ENCODE results near the gene C10orf143.
"Not testable (repeated sequence)": the region's sequence is repeated elsewhere in the genome, so short reads cannot be mapped to it uniquely, and the experiment has no call there.

C10orf143 gene

DNA sequence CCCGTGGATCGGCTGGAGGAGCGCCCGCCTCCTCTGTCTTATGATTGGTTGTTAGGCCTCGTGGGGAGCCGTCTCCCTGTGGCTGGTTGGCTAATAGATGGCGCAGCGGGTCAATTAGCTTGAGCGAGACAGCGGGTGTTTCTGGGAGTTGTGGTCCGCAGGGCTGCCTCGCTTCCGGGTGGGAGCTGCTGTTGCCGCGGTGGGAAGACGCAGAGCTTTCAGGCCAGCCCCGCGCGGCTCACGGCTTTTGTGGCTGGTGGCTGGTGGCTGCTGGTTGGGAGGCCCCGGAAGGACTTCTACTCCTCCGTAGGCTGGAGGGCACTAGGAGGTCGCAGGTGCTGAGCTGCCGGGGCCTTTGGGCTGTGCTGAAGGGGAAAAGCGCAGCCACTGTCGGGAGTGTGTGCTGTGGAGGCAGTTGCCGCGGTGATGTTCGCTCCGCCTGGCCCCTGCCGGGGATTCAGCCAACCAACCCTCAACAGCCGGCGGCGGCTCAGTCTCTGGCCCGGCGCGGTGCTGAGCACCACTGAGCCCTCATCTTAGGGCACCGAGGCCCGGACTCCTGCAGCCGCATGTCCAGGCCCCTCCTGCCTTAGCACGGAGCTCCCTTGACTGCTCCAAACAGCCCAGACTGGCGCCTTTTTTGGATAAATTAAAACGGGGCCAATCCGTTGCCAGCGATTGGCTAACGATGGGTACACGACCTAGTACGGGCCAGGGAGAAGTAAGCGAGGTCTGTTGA is 652 bp upstream of the C10orf143 start:
- DNase-seq, result peak; percentile 99

DNA sequence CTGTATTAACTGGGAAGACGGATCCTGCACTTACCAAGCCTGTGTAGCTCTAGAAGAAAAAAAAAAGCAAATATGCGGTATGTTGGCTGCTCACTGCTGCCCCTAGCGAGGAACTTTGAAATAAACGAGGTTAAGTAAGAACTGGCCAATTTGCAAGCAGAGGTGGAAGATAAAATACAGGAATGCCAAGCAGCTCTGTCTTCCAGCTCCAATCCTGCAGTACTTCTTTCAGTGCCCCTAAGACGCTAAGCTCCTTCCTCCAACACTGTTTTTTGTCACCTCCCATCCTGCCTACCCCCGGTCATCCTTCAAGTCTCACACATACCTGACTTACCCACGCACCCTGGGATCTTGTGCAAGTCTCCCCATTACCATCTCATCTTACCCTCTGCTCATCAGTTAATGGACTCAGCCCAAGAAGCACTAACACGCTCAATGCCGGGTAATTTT is 809 bp downstream of the C10orf143 start:
- DNase-seq, result peak; percentile 99

DNA sequence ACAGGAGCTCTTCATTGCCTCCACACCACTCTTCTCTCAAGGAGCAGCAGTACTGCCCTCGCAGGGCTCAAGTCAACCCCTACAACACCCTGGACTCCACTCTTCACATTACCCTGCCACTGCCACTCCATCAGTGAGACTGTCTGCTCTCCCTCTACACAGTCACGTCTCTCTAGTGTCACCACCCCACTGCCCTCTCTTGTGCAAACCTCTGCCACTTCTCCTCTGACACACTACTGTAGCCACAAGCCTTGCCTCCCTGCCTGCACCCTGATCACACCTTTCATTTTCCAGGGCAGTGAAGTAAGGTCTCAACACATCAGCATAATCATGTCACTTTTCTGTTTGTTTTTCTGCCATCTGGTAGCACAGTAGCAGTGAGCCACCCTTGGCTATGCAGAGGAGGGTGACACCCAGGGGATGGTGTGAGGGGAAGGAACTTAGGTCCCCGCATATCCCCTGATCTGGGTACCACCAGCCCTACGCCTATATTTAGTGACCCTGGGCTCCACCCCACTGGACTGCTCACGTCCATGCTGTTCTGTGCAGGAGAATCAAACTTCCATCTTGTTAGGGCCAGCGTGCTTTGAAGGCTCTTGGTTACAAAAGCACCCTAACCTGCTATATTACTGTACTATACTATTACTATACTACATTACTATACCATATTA is 1.6 kb downstream of the C10orf143 start:
- DNase-seq, result no peak

DNA sequence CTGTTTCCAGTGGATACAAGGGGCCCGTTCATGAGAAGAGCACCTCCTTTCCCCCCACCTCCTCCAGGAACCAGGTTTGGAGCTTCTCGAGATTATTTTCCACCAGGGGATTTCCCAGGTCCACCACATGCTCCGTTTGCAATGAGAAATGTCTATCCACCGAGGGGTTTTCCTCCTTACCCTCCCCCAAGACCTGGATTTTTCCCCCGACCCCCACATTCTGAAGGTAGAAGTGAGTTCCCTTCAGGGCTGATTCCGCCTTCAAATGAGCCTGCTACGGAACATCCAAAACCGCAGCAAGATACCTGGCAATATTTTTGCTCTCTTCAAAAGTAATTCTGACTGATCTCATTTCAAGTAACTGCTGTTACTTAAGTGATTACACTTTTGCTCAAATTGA is 2.5 kb downstream of the C10orf143 start:
- not testable (repeated sequence) for DNase-seq

DNA sequence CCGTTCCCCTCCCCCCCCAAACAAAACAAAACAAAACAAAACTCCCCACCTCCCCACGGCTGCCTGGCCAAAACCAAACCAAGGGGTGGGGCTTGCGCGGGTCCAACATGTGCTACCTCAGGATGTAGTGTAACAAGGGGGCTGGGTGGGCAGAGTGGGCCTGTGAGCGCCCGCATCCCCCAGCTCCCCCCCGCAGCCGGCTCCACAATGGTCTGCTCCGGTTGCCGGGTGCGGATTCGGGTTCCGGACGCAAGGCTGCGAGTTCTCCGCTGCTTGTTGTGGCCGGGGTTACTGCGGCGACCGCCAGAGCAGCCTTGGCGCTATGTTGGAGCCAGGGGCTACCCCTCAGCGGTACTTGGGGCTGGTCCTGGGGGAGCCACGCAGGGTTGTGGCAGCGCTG is 4.9 kb downstream of the C10orf143 start:
- no peak for DNase-seq

DNA sequence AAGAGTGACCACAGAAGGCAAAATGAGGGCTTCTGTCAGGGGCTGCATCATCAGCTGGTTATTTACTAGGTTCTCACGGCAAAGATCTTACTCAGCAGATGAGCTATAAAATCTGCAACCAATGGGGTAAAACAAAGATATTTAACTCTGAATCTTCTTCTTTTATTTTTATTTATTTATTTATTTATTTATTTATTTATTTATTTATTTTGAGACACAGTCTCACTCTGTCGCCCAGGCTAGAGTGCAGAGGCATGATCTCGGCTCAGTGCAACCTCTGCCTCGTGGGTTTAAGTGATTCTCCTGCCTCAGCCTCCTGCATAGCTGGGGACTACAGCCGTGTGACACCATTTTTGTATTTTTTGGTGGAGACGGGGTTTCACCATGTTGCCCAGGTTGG is 11.3 kb downstream of the C10orf143 start:
- no peak for DNase-seq

DNA sequence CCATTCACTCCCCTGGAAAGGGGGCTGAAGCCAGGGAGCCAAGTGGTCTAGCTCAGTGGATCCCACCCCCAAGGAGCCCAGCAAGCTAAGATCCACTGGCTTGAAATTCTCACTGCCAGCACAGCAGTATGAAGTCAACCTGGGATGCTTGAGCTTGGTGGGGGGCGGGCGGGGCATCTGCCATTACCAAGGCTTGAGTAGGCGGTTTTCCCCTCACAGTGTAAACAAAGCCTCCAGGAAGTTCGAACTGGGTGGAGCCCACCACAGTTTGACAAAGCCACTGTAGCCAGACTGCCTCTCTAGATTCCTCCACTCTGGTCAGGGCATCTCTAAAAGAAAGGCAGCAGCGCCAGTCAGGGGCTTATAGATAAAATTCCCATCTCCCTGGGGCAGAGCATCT is 20.1 kb downstream of the C10orf143 start:
- DNase-seq, result not testable (repeated sequence)

DNA sequence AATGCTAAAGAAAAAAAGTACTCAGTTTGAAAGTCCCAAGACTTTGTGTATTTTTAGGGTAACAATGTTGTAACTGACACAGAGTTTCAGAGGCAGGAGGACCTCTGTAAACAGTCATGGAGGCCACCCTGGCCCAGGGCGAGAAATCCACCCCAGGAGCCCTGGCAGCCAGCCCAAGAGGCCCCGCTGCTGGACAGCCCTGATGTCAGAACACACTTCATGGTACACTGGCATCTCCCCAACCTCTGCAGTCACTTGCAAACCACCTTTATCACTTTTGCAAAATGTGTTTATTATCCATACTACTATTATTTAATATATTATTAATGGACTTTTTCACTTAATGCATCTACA is 30.2 kb downstream of the C10orf143 start:
- DNase-seq, result no peak

DNA sequence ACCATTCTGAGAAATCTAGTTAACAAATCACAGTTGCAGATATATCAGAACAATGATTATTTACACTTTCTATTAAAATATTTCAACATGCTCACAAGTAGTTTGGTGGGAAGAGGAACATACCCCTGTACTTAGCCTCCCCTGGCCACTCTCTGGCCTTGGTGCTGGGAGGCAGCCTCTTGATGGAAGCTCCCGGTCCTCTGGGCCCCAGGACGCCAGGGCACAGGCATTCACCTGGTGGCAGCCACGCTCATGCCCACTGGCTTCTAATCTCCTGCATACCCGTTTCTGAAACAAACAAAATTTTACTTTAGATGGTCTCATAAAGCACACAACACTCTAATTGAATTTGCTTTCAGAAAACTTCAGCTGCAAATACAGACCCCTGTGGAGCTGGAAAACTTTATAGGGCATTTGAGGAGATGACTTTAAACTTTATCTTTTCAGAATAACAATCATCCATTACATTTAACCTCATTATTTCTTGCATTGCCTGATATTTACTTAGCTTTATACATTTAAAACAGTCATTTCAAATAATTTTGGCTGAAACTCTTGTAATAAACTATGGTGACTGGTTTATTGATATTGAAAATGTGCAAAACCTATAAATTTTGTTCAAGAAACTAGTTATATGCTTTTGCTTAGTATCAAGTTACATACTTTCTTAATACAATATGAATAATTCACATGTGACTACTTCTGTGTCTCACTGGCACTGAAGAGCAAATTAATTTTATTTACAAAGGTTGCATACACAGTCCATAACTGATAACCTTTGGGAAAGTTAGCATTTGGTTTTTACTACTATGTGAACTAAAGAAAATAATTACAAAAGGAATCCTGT is 30.8 kb downstream of the C10orf143 start:
- DNase-seq, result no peak

DNA sequence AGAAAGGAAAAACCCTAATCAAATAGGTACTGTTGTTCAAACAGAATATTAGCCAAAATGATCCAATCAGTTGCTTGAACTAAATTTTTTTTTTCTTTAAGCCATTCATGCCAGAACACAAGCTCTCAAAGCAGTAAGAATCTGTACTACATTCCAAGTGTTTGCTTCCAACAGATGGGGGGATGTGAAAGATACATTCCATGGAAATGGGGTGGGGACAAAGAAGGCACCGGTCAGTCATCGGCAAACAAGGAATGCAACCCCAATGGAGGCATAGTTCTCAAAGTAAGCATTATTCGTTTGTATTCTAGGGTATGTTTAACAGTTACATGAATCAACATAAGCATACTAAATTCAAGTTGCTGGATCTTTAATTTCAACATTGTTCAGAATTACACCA is 32.5 kb downstream of the C10orf143 start:
- no peak for DNase-seq

DNA sequence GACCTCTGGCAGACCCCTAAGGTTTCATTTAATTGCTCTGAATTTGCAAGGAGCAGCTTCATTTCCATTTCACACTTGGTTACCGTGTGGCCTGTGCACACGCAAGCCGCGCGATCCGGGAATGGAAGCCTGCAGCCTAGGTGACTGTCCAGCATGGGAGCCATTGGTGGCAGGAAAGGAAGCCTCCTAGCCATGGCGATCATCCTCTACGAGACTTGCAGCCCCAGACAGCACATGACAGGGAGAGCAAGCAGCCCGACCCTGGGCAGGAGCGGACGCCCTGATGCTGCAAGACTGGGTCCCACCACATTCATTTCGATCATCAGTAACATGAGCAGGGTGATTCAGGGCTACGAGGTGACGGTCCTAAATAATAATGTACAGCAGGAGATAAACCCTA is 33.9 kb downstream of the C10orf143 start:
- DNase-seq, result no peak

DNA sequence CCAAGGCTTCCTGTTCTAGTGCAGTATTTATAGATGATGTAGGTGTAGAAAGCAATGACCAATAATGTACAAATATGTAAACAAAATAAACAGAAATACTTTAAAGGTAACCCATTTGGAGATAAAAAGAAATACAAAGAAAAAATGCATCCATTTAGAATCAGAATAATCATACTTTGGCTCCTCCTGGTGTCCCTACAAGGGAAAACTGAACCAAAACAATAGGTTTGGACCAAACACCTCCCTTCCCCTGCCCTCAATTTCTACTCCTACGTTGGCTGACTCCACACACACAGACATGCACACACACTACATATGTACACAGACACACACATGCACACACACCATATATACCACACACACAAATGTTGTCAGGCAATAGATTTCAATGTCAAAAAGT is 36.0 kb downstream of the C10orf143 start:
- no peak for DNase-seq

DNA sequence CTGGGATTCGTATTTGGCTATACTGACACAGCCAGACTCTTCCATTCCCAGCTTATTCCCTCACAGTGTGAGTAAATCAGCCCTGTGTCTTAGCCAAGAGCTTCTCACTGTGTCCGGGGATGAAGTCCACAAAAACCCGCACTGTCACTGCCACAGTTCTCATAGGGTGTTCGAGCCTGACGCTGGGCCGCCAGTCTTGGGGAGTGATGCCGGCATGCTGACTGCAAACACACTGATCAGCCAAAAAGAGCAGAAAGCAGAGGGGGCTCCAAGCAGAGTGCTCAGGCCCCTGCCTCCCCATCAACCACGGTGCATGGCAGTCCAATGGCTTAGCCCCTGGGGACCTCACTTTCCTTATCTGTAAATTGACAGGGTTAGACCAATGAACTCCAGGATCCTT is 36.7 kb downstream of the C10orf143 start:
- DNase-seq, result no peak

DNA sequence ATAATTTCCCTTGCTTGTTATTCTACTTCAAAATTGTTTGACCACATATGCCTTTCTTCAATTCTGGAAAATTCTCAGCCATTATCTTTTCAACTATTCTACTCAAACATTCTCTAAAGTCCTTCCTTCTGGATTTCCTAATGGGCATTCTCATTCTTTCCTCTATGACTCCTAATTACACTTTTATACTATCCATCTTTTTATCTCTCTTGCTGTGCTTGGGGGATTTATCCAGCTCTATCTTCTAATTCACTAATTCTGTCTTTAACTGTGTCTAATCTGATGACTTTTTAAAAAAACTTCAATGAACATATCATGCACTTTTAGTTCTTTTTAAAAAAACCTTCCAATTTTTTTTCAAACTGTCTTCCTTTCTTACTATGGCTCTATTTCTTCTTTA is 38.4 kb downstream of the C10orf143 start:
- no peak for DNase-seq

DNA sequence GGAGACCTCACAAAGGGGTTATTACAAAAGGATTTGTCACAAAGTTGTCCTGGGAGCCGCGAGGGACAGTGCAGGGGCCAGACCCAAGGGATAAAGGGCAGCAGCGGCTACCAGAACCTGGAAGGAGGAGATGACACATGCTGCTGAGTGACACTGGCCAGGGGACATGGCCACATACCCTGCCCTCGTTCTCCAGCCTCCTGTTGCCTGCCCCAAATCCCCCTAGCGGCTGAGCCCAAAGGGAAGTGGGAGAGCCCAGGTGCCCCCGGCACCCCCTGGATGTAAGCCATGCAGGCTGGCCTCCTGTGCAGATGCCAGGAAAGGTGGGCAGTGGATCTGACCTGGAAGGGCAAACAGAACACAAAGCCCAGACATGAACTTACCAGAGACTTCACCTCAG is 42.7 kb downstream of the C10orf143 start:
- no peak for DNase-seq

DNA sequence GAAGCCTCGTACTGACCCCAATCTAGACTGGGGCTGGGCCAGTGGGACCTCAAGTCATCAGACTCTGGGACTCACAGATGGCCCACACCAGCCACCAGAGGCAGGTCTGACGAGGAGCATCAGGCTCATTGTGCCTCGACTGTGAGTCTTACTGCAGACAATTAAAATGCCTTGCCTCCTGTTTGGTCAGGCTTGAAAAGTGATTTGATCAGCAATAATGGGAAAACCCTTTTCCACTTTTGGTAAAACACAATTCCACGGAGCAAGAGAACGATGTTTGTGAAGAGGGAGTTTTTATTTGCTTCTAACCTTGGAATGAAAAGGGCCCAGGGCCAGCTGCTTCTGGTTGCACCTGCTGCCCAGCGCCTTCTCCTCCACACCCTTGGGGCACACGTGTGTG is 43.9 kb downstream of the C10orf143 start:
- DNase-seq, result no peak

DNA sequence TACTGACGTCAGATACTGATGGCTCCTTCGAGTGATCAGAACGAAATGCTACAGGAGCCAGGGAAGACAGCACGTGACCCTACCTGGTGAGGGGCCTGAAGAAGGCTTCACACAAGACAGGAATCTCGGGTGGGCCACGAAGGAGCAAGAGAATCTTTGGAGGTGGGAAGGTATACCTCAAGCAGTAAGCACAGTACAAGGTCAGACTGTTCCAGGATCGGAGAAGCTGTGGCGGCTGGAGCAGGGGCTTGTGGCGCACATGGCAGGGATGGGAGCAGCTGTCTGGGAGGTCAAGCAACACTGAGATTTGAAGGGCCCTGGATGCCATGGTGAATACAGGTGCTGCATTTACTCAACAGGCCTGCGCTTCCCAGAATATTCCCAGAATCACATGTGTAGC is 45.4 kb downstream of the C10orf143 start:
- DNase-seq, result no peak

DNA sequence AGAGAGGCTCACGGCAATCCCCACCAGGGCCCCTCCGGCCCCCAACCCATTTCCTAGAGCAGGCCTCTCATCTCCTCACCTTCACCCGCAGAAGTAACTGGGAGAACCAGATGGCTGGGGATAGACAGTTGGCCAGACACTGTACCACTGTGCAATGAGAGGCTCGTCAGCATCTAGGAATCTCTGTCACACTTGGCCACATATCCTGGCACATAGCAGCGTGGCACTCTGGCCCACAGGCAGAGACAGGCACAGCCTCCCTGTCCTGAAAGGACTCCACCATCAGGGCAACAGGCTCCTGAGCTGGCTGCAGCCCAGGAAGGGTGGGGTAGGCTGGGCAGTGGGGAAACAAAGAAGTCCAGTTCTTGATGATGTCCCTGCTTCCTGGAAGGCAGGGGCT is 45.8 kb downstream of the C10orf143 start:
- DNase-seq, result no peak

DNA sequence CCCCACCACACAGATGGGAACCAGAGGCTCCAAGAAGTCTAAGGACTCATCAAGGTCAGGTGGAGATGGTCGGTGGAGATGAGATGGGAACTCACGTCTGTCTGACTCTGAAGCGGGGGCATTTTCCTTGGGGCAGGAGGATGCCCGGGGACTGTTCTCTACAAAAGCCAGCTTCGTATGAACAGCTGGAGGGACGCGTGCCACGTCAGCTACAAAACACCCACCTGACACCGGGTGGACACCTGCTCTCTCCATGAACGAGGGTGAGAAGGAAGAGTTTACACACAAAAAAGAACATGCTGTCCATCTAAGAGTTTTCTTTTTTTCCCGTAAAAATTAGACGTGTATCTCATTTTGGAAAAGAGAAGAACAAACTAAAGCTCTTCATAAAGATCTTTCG is 47.7 kb downstream of the C10orf143 start:
- DNase-seq, result no peak

DNA sequence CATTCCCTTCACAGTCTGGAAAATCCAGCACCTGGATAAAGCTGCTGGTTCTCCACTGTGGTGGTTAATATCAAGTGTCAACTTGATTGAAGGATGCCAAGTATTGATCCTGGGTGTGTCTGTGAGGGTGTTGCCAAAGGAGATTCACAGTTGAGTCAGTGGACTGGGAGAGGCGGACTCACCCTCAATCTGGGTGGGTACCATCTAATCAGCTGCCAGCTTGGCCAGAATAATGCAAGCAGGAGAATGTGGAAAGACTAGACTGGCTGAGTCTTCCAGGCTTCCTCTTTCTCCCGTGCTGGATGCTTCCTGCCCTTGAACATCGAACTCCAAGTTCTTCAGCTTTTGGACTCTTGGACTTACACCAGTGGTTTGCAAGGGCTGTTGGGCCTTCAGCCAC is 48.4 kb downstream of the C10orf143 start:
- DNase-seq, result no peak

DNA sequence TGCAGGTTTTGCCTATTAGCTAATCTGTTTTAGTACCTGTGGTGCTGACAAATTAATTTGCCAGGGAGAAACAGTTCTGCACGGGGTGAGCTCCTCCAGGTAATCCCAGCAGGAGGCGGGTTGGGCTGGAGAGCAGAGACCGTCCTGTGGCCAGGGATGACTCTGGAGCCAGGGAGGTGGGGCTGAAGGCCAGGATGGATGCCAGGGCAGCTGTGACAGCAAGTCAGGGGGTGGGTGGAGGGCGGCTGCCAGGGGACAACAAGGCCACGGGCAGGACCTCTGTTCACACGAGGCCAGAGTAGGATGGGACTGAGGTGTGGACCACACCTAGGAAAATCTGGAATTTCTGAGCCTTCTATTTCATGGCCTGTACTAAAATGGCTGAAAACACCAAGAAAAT is 48.9 kb downstream of the C10orf143 start:
- DNase-seq, result no peak

DNA sequence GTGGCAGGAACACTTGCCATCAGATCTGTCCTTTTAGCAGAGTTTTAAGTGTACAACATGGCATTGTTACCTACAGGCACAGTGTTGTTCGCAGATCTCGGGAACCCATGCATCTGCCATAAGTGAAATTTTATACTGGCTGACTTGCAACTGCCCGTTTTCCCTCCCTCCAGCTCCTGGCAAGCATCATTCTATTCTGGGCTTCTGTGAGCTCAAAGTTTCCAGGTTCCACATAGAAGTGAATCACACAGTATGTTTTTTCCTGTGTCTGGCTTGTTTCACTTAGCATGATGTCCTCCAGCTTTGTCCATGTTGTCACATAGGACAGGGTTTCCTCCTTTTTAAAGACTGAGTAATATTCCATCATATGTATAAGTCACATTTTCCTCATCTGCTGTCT is 56.6 kb downstream of the C10orf143 start:
- no peak for DNase-seq

DNA sequence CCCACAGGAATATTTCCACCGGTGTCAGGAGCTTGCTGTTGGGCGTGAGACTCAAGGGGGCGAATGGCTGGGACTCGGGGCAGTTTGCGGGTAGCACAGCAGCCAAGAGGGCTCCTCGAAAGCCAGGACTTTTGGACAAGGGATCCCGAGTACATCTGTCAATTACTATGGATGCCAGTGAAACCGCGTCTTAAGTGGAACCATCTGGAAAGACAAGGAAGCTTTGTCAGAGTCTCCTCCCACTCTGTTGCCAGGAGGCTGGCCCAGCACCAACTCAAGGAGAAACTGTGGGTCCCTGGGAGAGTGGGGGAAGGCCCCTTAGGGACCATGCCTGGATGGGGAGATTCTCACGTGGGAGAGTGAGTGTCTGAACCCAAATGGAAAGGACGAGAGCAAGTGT is 57.1 kb downstream of the C10orf143 start:
- DNase-seq, result peak; percentile 41

DNA sequence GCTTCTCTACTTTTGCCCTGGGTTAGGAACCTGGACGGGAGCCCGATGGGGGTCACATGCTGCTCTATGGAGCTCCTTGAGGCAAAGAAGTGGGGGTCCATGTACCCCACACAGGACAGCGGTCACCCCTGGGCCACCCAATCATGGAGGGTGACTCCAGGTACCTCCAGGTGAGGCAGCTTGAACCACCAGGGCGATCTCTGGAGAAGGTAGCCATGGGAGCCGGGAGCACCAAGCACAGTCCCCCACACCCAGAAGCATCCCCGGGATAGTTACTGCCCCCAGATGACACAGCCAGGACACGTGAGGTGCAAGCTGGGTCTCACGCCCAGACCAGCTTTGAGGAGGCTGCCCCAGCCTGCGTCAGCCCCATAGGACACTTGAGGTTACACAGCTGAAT is 58.4 kb downstream of the C10orf143 start:
- no peak for DNase-seq

Data from eye (tissue), 1 donor.